ENCODE measurements around the gene MKKS.

Gene MKKS

GRCh38 chr20:10433623-10434466 is at the start of gene MKKS:
MKKS (minus strand) TSS chr20:10434222; CDS start chr20:10413514, 20,708 bp downstream.
- peak; percentile 88 for DNase-seq

GRCh38 chr20:10483691-10484090 is 49.7 kb upstream of the MKKS start:
- DNase-seq = no peak

- no peak for DNase-seq
Observed at GRCh38 chr20:10481676-10482075, 47.7 kb upstream of the MKKS start.

- no peak for DNase-seq
Observed at GRCh38 chr20:10478930-10479329, 44.9 kb upstream of the MKKS start.

GRCh38 chr20:10478205-10478604 is 44.2 kb upstream of the MKKS start:
- DNase-seq = no peak

- no peak for DNase-seq
Observed at GRCh38 chr20:10476319-10476724, 42.3 kb upstream of the MKKS start.

GRCh38 chr20:10475225-10475624 is 41.2 kb upstream of the MKKS start:
- no peak for DNase-seq

GRCh38 chr20:10474606-10475184 is 40.7 kb upstream of the MKKS start:
- no peak for DNase-seq

- no peak for DNase-seq
Observed at GRCh38 chr20:10472871-10473270, 38.8 kb upstream of the MKKS start.

- DNase-seq = no peak
Observed at GRCh38 chr20:10470276-10470675, 36.3 kb upstream of the MKKS start.

- DNase-seq = no peak
Observed at GRCh38 chr20:10469599-10469998, 35.6 kb upstream of the MKKS start.

GRCh38 chr20:10469056-10469455 is 35.0 kb upstream of the MKKS start:
- DNase-seq = no peak

GRCh38 chr20:10468340-10468845 is 34.4 kb upstream of the MKKS start:
- DNase-seq = no peak

GRCh38 chr20:10467681-10468339 is 33.8 kb upstream of the MKKS start:
- no peak for DNase-seq

- no peak for DNase-seq
Observed at GRCh38 chr20:10466855-10467254, 32.8 kb upstream of the MKKS start.

GRCh38 chr20:10466325-10466724 is 32.3 kb upstream of the MKKS start:
- DNase-seq = no peak

- no peak for DNase-seq
Observed at GRCh38 chr20:10465135-10465534, 31.1 kb upstream of the MKKS start.

- no peak for DNase-seq
Observed at GRCh38 chr20:10463622-10464021, 29.6 kb upstream of the MKKS start.

GRCh38 chr20:10462516-10462915 is 28.5 kb upstream of the MKKS start:
- no peak for DNase-seq

- DNase-seq = no peak
Observed at GRCh38 chr20:10461495-10461894, 27.5 kb upstream of the MKKS start.

- DNase-seq = no peak
Observed at GRCh38 chr20:10454151-10454750, 20.2 kb upstream of the MKKS start.

- DNase-seq = no peak
Observed at GRCh38 chr20:10453241-10453640, 19.2 kb upstream of the MKKS start.

- no peak for DNase-seq
Observed at GRCh38 chr20:10449270-10449669, 15.2 kb upstream of the MKKS start.

All from activated T-cell treated with anti-CD3 and anti-CD28 coated beads, Interleukin-2, amount 50 U/mL, for 1 hour (primary cell).